Left renal pelvis (tissue), 4 donors: Measurements from ENCODE around the gene KLHL13. TPM values are rescaled to one million over a fixed set of nuclear protein-coding genes. Genes with fewer than 3 reads are reported as not detected.
"Not testable (repeated sequence)": the region's sequence is repeated elsewhere in the genome, so short reads cannot be mapped to it uniquely, and the experiment has no call there.

Source experiments
- DNase-seq, 4 donors: peaks; one replicate each; pipeline ENCODE4 v3.0.0-alpha.2; 2013; ENCODE audit warnings: low read depth in 4 of 4, low spot score in 3 of 4
- polyA plus RNA-seq, 4 donors: library from polyadenylated mRNA; unstranded; fragments of 120-200 nt; gene quantifications; one replicate each; pipeline ENCODE4 v1.2.1, GENCODE V29; 2013; ENCODE audit not compliant: insufficient read length in 4 of 4

KLHL13 gene
- polyA plus RNA-seq, 4 donors: 20.1 to 123 (median 80.0) TPM

DNA sequence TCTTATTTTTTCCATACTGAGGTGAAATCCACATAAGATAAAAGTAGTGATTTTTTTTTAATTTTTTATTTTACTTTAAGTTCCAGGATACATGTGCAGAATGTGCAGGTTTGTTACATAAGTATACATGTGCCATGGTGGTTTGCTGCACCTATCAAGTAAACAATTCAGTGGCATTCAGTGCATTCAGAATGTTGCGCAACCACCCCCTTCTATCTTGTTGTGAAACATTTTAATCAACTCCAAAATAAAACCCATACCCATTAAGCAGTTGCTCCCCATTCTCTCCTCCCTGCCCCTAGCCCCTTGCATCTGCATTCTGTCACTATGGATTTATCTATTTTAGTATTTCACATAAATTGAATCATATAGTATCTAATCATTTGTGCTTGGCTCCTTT lies 121.2 kb downstream of the KLHL13 start:
- DNase-seq: no peak

DNA sequence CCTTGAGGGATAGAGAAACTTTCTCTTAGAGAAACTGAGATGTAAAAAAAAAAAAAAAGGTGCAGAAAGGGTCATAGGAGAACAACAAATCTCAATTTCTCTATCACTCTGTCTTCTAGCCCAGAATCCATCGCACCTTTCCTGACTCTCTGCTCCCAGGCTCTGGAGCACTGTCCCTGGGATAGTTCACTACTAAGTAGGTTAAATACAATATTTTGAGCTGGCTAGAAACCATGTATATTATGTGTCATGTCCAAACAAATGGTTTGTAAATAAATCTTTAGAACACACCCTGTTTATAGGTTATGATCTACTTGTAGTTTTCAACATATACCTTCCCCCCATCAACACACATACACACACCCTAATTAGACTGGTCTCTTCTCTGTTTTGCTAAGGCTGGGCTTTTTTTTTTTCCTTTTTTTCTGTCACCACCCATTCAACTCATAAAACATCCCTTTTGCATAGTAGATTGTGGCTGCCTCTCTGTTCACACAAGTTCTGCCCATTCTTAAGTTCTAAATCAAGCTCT lies 124.4 kb downstream of the KLHL13 start:
- no peak for DNase-seq

DNA sequence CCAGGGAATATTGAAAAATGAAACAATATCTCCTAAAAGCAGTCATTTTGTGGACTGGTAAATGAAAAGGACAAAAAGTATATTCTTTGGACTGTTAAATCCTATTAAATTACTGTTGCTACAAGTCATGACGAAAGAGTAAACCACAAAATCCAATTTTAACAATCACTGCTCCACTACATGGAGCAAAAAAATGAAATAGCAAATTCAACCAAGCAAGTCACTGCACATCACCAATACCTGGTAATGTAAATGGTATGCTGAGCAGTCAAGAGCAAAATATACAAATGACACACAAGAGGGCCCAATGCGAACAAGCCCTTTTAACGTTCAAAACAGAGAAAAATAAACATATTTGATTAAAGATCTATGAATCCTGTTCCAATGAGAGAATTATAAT lies 126.2 kb downstream of the KLHL13 start:
- DNase-seq: no peak

- DNase-seq: no peak
Observed at GRCh38 chrX:117989512-117989911, 127.1 kb downstream of the KLHL13 start.

DNA sequence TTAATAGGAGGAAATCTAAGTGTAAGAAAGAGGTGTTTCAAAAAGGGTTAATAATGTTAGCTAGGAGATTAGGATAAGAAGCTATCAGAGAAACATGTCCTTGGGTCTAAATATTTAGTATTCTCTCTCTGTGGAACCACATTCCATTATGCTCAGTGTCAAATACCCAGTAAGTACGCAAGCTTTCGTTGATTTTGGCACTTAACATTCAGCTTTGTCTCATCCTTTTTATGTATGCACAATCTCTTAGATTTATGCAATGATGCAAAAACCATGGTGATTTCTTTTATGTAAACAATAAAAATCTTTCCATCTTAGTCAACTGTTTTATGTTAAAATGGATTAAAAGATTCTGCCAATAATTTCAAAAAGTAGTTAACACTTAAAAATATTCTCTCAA lies 129.2 kb downstream of the KLHL13 start:
- no peak for DNase-seq

- DNase-seq: no peak
Observed at GRCh38 chrX:117985241-117985640, 131.4 kb downstream of the KLHL13 start.

GRCh38 chrX:117982694-117983392 lies 133.8 kb downstream of the KLHL13 start:
- no peak for DNase-seq

DNA sequence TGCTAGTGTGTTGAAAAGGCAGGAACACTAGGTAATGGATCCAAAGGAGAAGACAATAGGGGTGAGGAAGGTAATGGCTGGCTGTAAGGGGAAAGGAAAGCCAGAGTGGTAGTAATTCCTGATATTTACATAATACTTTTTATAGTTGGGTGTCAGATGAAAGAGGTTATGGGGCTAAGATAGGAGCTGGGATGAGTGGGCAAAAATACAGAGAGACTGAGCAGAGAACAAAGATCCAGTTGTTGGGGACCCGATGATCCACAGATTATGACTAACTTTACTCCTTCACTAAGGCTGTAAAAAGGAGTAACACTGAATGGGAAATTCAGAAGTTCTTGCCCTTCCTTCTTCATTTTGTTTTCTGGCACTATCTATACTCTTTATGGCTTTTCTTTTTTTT lies 138.2 kb downstream of the KLHL13 start:
- DNase-seq: no peak

DNA sequence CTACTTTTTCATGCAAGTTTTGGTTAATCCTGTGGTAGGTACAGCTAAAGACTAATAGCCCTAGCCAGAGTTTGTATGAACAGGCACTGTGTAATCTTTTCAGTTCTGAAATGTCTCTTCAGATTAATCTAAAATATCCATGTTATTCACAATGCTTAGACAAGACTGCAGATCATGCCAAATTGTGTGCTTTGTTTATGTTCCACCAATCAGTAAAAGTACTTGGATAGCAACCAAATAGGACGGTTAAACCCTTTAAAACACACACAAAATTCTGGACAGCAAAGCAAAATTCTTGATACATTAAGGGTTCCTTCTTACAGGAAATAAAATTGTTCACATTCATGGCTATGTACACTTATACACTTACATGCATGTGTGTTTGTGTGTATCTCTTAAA lies 139.1 kb downstream of the KLHL13 start:
- no peak for DNase-seq

GRCh38 chrX:117973110-117973807 lies 143.4 kb downstream of the KLHL13 start:
- no peak for DNase-seq

- DNase-seq: no peak
Observed at GRCh38 chrX:117972711-117973109, 143.9 kb downstream of the KLHL13 start.

DNA sequence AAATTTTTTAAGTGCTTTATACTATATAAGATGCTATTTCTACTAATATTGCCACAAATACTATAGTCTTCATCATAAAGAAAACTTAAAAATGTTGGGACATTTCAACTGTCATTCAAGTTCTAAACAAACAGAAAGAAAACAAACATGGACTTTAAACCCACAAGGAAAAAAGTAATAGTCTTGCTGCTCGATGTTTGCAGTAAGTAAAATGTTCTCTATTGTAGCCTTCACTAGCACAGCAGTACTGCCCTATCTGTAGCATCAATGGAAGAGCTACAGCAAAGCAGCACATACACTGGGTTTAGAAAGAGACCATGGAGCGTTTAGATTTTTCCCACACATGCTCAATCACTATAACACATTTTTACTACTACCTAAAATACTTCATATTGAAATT lies 146.8 kb downstream of the KLHL13 start:
- DNase-seq: no peak

GRCh38 chrX:117969328-117969727 lies 147.3 kb downstream of the KLHL13 start:
- DNase-seq: no peak

- DNase-seq: no peak
Observed at GRCh38 chrX:117959045-117959444, 157.6 kb downstream of the KLHL13 start.

GRCh38 chrX:117957128-117957527 lies 159.5 kb downstream of the KLHL13 start:
- DNase-seq: no peak

DNA sequence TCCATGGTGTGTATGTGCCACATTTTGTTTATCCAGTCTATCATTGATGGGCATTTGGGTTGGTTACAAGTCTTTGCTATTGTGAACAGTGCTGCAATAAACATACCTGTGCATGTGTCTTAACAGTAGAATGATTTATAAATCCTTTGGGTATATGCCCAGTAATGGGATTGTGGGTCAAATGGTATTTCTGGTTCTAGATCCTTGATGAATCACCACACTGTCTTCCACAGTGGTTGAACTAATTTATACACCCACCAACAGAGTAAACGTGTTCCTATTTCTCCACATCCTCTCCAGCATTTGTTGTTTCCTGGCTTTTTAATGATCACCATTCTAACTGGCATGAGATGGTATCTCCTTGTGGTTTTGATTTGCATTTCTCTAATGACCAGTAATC lies 177.3 kb downstream of the KLHL13 start:
- not testable (repeated sequence) for DNase-seq

- DNase-seq: no peak
Observed at GRCh38 chrX:117936118-117936517, 180.5 kb downstream of the KLHL13 start.

DNA sequence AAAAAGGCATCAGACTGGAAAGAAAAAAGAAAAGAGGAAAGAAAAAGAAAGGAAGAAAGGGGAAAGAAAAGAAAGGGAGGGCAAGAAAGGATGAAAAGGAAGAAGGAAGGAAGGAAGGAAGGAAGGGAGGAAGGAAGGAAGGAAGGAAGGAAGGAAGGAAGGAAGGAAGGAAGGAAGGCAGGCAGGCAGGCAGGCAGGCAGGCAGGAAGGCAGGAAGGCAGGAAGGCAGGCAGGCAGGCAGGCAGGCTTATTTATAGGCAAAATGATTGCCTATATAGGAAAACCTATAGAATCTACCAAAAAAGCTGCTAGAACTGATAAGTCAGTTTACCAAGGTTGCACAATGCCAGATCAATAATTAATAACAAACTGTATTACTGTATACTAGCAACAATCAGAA lies 186.5 kb downstream of the KLHL13 start:
- DNase-seq: not testable (repeated sequence)

GRCh38 chrX:117919755-117920154 lies 196.9 kb downstream of the KLHL13 start:
- no peak for DNase-seq

DNA sequence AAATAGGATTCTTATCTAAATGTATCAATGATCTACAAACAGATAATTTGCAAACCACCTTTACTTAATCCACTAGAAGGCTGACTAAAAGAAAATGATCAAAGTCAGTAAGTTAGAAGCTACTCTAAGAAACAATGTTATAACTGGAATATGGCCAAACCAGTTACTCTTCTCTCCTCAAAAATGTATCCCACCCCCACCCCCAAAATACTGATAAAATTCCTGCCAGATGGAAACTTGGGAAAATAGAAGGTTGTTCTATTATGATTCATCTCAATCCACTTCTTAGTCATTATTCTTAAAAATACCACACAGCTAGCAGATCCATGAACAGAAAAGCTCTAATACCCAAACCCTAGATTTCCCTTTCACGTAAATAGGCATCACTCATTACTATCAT lies 206.4 kb downstream of the KLHL13 start:
- no peak for DNase-seq

GRCh38 chrX:117898226-117898625 lies 218.4 kb downstream of the KLHL13 start:
- DNase-seq: no peak

DNA sequence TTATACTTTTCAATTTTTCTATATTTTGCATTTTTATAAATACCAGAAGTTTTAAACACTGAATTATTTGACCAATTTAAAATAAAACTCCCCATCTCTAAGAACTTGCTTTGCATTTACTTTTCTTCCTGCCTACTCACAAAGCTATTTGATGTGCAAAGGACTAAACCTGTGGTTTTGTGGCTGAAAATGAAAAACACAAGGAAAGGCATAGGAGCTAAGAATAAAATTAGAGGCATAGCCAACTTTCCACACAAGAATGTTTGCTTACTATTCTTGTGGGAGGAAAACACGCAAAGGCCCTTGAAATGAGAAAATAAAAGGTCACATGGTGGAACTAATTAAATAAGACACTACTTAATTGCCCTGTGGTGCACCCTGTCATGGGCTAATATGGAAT lies 221.2 kb downstream of the KLHL13 start:
- no peak for DNase-seq
